Keratinocyte (primary cell): ENCODE data around the gene BUD23. TPM values are rescaled to one million over a fixed set of nuclear protein-coding genes. Genes with fewer than 3 reads are reported as not detected.

ENCODE experiments used
- DNase-seq: peaks from one replicate; pipeline ENCODE4 v3.0.0-alpha.2; 2011; ENCODE audit warnings: low read depth, missing footprints, low spot score
- FAIRE-seq: peaks from 2 replicates; lab custom pipeline; 2011; peaks lifted over from hg19 to GRCh38; lab: Jason Lieb, UNC
- H2AFZ ChIP-seq: 2 replicates; pipeline ENCODE4 v1.6.0; 2012; ENCODE audit warnings: low read length, control low read depth, inconsistent platforms; ENCODE audit not compliant: control insufficient read depth
- H3K27ac ChIP-seq: 2 replicates; pipeline ENCODE4 v1.5.1; 2011; ENCODE audit warnings: low read length; ENCODE audit not compliant: control insufficient read depth, insufficient read depth
- H3K27me3 ChIP-seq: 3 replicates; pipeline ENCODE4 v1.6.0; 2011; ENCODE audit warnings: low read length; ENCODE audit not compliant: control insufficient read depth, insufficient read depth; ENCODE audit errors: extremely low read depth
- H3K36me3 ChIP-seq, 2 experiments: 2 replicates in 1 of 2; 3 replicates in 1 of 2; pipeline ENCODE4 v1.5.1; 2011; ENCODE audit warnings: low read length in 2 of 2, mild to moderate bottlenecking in 1 of 2; ENCODE audit not compliant: control insufficient read depth in 2 of 2, insufficient read depth in 2 of 2; ENCODE audit errors: extremely low read depth in 1 of 2
- H3K4me1 ChIP-seq: 3 replicates; pipeline ENCODE4 v1.5.1; 2011; ENCODE audit warnings: low read length; ENCODE audit not compliant: control insufficient read depth, insufficient read depth; ENCODE audit errors: extremely low read depth
- H3K4me2 ChIP-seq: 3 replicates; pipeline ENCODE4 v1.6.0; 2011; ENCODE audit warnings: low read depth, low read length; ENCODE audit not compliant: control insufficient read depth, insufficient read depth; ENCODE audit errors: extremely low read depth
- H3K4me3 ChIP-seq, 3 experiments: fragments of 200-600 bp in 1 of 3; sonication (generic) in 1 of 3; 2 replicates in 2 of 3; 3 replicates in 1 of 3; pipeline ENCODE4 v1.5.1; 2011 to 2016; ENCODE audit warnings: low read length in 3 of 3, mild to moderate bottlenecking in 3 of 3, control low read depth in 2 of 3, inconsistent platforms in 1 of 3, low read depth in 1 of 3, mixed read lengths in 1 of 3, mixed run types in 1 of 3, moderate library complexity in 1 of 3; ENCODE audit not compliant: control insufficient read depth in 2 of 3, insufficient read depth in 2 of 3; ENCODE audit errors: extremely low read depth in 1 of 3
- H3K79me2 ChIP-seq: 2 replicates; pipeline ENCODE4 v1.6.0; 2012; ENCODE audit warnings: low read length; ENCODE audit not compliant: control insufficient read depth, insufficient read depth
- H3K9ac ChIP-seq: 3 replicates; pipeline ENCODE4 v1.6.0; 2011; ENCODE audit warnings: low read length; ENCODE audit not compliant: control insufficient read depth, insufficient read depth; ENCODE audit errors: extremely low read depth
- H3K9me1 ChIP-seq: 3 replicates; pipeline ENCODE4 v1.6.0; 2011; ENCODE audit warnings: low read length; ENCODE audit not compliant: control insufficient read depth, insufficient read depth; ENCODE audit errors: extremely low read depth
- H3K9me3 ChIP-seq: 2 replicates; pipeline ENCODE4 v1.5.1; 2012; ENCODE audit warnings: low read depth, low read length; ENCODE audit not compliant: control insufficient read depth
- H4K20me1 ChIP-seq: 3 replicates; pipeline ENCODE4 v1.6.0; 2011; ENCODE audit warnings: low read length; ENCODE audit not compliant: control insufficient read depth, insufficient read depth; ENCODE audit errors: extremely low read depth
- EZH2 ChIP-seq: IDR thresholded peaks from one replicate; pipeline ENCODE4 v1.6.1; 2012; ENCODE audit warnings: inconsistent platforms, mild to moderate bottlenecking, low read length, moderate library complexity
- dilution Hi-C: fragments of 300-500 bp; cut with MboI; formaldehyde crosslinking; loops from one replicate; pipeline ENCODE4 v1.7.0; 2020; ENCODE audit warnings: low sequenced_read_pairs; ENCODE audit not compliant: extremely low pct_ligation_motif_present
- polyA plus RNA-seq, 5 experiments: library from polyadenylated mRNA; depleted of rRNA in 3 of 5; stranded (reverse) in 3 of 5; stranded (forward) in 1 of 5; unstranded in 1 of 5; fragments of >200 nt; gene quantifications; 1 replicate in 1 of 5; 2 replicates in 3 of 5; 3 replicates in 1 of 5; pipeline versions ENCODE4 v1.2.1 to v1.2.3, GENCODE V29; 2011 to 2012; ENCODE audit warnings: missing spikeins in 2 of 5, low read depth in 1 of 5, low replicate concordance in 1 of 5
- TF ChIP-seq, protein P1 (sequence below), 3 experiments: IDR thresholded peaks in 1 of 3; conservative IDR thresholded peaks in 1 of 3; optimal IDR thresholded peaks in 1 of 3; 2 replicates in 2 of 3; 3 replicates in 1 of 3; pipeline versions ENCODE3 to v1.5.1; 2011; ENCODE audit warnings: low read length in 3 of 3, mild to moderate bottlenecking in 3 of 3, moderate library complexity in 2 of 3, control low read depth in 1 of 3, inconsistent platforms in 1 of 3; ENCODE audit not compliant: insufficient read depth in 2 of 3; ENCODE audit errors: extremely low read depth in 1 of 3

BUD23 gene
- polyA plus RNA-seq, 1 donor (not counting 4 experiments of a cell fraction or from before 2014, with no cell fraction given), result 72.0 TPM

GRCh38 chr7:73647725-73648592, 35.4 kb upstream of the BUD23 start:
- dilution Hi-C loops, result no loop called here
- no peaks in the 10 kb centered on the region for H3K79me2 ChIP-seq
- H3K27me3 ChIP-seq, result peaks cover 41% of the 10 kb centered on the region
- peak; percentile 86 for TF ChIP-seq EZH2
- TF ChIP-seq, protein P1, sequence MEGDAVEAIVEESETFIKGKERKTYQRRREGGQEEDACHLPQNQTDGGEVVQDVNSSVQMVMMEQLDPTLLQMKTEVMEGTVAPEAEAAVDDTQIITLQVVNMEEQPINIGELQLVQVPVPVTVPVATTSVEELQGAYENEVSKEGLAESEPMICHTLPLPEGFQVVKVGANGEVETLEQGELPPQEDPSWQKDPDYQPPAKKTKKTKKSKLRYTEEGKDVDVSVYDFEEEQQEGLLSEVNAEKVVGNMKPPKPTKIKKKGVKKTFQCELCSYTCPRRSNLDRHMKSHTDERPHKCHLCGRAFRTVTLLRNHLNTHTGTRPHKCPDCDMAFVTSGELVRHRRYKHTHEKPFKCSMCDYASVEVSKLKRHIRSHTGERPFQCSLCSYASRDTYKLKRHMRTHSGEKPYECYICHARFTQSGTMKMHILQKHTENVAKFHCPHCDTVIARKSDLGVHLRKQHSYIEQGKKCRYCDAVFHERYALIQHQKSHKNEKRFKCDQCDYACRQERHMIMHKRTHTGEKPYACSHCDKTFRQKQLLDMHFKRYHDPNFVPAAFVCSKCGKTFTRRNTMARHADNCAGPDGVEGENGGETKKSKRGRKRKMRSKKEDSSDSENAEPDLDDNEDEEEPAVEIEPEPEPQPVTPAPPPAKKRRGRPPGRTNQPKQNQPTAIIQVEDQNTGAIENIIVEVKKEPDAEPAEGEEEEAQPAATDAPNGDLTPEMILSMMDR (optimal IDR thresholded peaks at IDR 0.05 in 1 of 3, IDR thresholded peaks at IDR 0.05 in 1 of 3, conservative IDR thresholded peaks at IDR 0.05 in 1 of 3; ENCODE audit: extremely low read depth in 1 of 3, insufficient read depth in 2 of 3, low read length in 3 of 3), result peak in 2 of 3 experiments; percentile 21 to 30
- no peak overlapping the region for H3K27ac ChIP-seq
- H3K9me3 ChIP-seq, result no peaks in the 10 kb centered on the region
- peak overlapping the region; percentile 47 for H3K9ac ChIP-seq
- no peaks in the 10 kb centered on the region for H4K20me1 ChIP-seq
- peaks cover 5% of the 10 kb centered on the region for H3K4me1 ChIP-seq
- DNase-seq (no peak), FAIRE-seq (no peak)
- peak overlapping the region; percentile 26 to 62 (median 51) for H3K4me3 ChIP-seq
- H2AFZ ChIP-seq, result peak overlapping the region; percentile 60
- H3K36me3 ChIP-seq, result no peaks in the 10 kb centered on the region
- H3K4me2 ChIP-seq, result peak overlapping the region; percentile 80
- H3K9me1 ChIP-seq, result no peaks in the 10 kb centered on the region

GRCh38 chr7:73648593-73649332, 34.6 kb upstream of the BUD23 start:
- Histone ChIP-seq H3K4me1 (peaks cover 5% of the 10 kb centered on the region), H3K27me3 (peaks cover 41% of the 10 kb centered on the region), H2AFZ (no peak overlapping the region), H3K9ac (no peak overlapping the region), H3K27ac (no peak overlapping the region), H3K36me3 (no peaks in the 10 kb centered on the region), H3K9me3 (no peaks in the 10 kb centered on the region), H3K4me3 (no peak overlapping the region), H3K4me2 (peak overlapping the region; percentile 80), H3K79me2 (no peaks in the 10 kb centered on the region), H4K20me1 (no peaks in the 10 kb centered on the region), H3K9me1 (no peaks in the 10 kb centered on the region)
- no peak for DNase-seq
- no peak for TF ChIP-seq EZH2
- TF ChIP-seq, protein P1 (optimal IDR thresholded peaks at IDR 0.05 in 1 of 3, IDR thresholded peaks at IDR 0.05 in 1 of 3, conservative IDR thresholded peaks at IDR 0.05 in 1 of 3; ENCODE audit: extremely low read depth in 1 of 3, insufficient read depth in 2 of 3, low read length in 3 of 3), result no peak
- FAIRE-seq, result no peak
- dilution Hi-C loops, result no loop called here
